HG03442 (cell line): ENCODE results near the gene RNF225.
"Not testable (repeated sequence)": the region's sequence is repeated elsewhere in the genome, so short reads cannot be mapped to it uniquely, and the experiment has no call there.

Experiments used
- ATAC-seq: cut with Tn5 transposase; IDR thresholded peaks from one replicate; pipeline ENCODE4 v1.9.1; 2021; ENCODE audit warnings: mild to moderate bottlenecking, moderate library complexity; ENCODE audit not compliant: unreplicated experiment

The RNF225 gene

GRCh38 chr19:58386576-58387337 is 8.7 kb upstream of the RNF225 start, which contains the start of gene RPS5:
Gene RPS5, plus strand, starts transcription at chr19:58387269. Its CDS starts 869 bp downstream, at chr19:58388138.
- peak; percentile 84 for ATAC-seq

GRCh38 chr19:58387338-58388174 is 7.9 kb upstream of the RNF225 start:
- ATAC-seq: no peak

- ATAC-seq: no peak
These were observed 7.3 kb upstream of the RNF225 start for GRCh38 chr19:58388175-58388526.

- ATAC-seq: no peak
These were observed 2.3 kb upstream of the RNF225 start for GRCh38 chr19:58392945-58393724.

- ATAC-seq: no peak
These were observed 1.8 kb upstream of the RNF225 start for GRCh38 chr19:58393725-58394033.

GRCh38 chr19:58394821-58395219 is 636 bp upstream of the RNF225 start:
- ATAC-seq: no peak

- no peak for ATAC-seq
These were observed 647 bp downstream of the RNF225 start for GRCh38 chr19:58395979-58396627.

- ATAC-seq: no peak
These were observed 1.5 kb downstream of the RNF225 start for GRCh38 chr19:58396691-58397532.

GRCh38 chr19:58397533-58398037 is 2.1 kb downstream of the RNF225 start:
- no peak for ATAC-seq

GRCh38 chr19:58398087-58398486 is 2.6 kb downstream of the RNF225 start:
- no peak for ATAC-seq

- ATAC-seq: no peak
These were observed 3.1 kb downstream of the RNF225 start for GRCh38 chr19:58398545-58398944.

GRCh38 chr19:58399903-58400302 is 4.4 kb downstream of the RNF225 start:
- ATAC-seq: no peak

GRCh38 chr19:58400316-58400915 is 5.0 kb downstream of the RNF225 start:
- ATAC-seq: no peak

GRCh38 chr19:58400916-58401839 is 5.7 kb downstream of the RNF225 start:
- ATAC-seq: peak; percentile 98

GRCh38 chr19:58401840-58402421 is 6.5 kb downstream of the RNF225 start:
- ATAC-seq: no peak

GRCh38 chr19:58403920-58404478 is 8.5 kb downstream of the RNF225 start:
- ATAC-seq: not testable (repeated sequence)

GRCh38 chr19:58406818-58407657 is 11.6 kb downstream of the RNF225 start:
- no peak for ATAC-seq
